Measurements from ENCODE around the gene UPF2.
A peak's percentile ranks its signal among the peaks of the same experiment; 100 is the strongest.
"Not testable (repeated sequence)": the region's sequence is repeated elsewhere in the genome, so short reads cannot be mapped to it uniquely, and the experiment has no call there.

UPF2 gene, protein sequence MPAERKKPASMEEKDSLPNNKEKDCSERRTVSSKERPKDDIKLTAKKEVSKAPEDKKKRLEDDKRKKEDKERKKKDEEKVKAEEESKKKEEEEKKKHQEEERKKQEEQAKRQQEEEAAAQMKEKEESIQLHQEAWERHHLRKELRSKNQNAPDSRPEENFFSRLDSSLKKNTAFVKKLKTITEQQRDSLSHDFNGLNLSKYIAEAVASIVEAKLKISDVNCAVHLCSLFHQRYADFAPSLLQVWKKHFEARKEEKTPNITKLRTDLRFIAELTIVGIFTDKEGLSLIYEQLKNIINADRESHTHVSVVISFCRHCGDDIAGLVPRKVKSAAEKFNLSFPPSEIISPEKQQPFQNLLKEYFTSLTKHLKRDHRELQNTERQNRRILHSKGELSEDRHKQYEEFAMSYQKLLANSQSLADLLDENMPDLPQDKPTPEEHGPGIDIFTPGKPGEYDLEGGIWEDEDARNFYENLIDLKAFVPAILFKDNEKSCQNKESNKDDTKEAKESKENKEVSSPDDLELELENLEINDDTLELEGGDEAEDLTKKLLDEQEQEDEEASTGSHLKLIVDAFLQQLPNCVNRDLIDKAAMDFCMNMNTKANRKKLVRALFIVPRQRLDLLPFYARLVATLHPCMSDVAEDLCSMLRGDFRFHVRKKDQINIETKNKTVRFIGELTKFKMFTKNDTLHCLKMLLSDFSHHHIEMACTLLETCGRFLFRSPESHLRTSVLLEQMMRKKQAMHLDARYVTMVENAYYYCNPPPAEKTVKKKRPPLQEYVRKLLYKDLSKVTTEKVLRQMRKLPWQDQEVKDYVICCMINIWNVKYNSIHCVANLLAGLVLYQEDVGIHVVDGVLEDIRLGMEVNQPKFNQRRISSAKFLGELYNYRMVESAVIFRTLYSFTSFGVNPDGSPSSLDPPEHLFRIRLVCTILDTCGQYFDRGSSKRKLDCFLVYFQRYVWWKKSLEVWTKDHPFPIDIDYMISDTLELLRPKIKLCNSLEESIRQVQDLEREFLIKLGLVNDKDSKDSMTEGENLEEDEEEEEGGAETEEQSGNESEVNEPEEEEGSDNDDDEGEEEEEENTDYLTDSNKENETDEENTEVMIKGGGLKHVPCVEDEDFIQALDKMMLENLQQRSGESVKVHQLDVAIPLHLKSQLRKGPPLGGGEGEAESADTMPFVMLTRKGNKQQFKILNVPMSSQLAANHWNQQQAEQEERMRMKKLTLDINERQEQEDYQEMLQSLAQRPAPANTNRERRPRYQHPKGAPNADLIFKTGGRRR
- total RNA-seq, result 74.5 reads per million, percentile 77 among the genes with 10 or more reads in this experiment

DNA sequence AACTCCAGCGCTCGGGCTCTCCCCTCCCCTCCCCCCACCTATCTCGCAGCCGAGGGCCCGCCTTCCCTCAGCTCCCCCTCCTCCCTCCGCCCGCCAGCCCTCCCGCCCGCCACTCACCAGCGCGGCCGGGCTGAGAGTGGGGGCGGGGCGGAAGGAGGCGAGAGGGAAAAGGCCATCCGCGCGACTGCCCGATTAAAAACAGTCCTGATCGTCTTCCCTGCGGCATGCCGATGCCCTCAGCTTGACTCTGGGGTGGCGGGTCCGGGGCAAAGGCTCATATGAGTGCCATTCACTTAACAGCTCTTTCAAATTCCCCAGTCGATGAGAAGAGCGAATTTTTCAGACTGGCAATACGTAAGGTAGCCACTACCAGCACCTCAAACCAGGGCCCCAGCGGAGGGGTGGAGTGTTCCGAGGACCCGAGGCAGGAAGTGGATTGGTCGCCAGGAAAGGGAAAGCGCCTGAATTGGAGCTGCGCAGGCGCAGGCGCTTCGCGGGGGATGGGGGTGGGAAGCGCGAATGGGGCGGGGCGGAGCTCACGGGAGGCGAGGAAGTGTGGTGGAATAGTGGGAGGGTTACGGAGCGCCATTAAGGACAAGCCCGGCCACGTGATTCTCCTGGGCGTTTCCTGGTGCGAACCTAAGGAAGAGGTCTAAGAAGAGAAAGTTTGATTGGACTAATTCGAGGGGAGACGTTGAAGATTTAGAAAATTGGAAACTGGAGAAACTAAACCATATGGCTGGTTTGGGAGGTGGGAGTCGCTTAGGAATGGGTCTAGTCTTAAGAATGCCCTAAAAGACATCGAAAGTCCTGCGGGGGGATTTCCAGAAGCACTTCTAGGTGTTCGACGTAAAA, at the start of gene UPF2:
Gene UPF2, minus strand, starts transcription at position 13 of the 855 bp plus-strand sequence. CDS start 7,386 bp downstream, outside the sequence.
- peak; percentile 94 for DNase-seq

DNA sequence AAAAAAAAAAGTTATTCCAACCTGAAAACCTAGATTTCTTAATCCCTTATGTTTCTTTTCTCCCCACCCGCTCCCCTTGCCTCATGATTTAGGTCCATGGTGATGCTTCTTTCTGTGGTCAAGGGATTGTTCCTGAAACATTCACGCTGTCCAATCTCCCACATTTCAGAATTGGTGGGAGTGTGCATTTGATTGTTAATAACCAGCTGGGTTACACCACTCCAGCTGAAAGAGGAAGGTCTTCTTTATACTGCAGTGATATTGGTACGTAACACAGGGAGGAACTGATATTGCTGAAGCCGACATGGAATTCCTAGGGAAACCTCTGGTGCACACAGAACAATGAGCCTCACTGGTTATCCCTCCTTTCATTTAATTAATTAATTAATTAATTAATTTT, 48.8 kb upstream of the UPF2 start:
- DNase-seq, result no peak

DNA sequence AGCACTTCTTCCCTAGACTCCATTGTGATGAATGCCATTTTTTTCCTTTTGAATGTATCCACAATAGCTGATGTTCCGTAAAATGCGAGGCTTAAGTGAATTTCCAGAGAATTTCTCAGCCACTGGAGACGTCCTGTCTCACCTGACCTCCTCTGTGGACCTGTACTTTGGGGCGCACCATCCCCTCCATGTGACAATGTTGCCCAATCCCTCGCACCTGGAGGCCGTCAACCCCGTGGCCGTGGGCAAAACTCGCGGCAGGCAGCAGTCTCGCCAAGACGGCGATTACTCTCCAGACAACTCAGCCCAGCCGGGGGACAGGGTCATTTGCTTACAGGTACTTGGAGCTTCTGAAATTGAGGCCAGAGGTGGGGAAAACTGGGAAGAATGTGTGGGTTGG, 46.3 kb upstream of the UPF2 start:
- no peak for DNase-seq

- DNase-seq, result no peak
These were observed 39.4 kb upstream of the UPF2 start for GRCh38 chr10:12081879-12082557.

DNA sequence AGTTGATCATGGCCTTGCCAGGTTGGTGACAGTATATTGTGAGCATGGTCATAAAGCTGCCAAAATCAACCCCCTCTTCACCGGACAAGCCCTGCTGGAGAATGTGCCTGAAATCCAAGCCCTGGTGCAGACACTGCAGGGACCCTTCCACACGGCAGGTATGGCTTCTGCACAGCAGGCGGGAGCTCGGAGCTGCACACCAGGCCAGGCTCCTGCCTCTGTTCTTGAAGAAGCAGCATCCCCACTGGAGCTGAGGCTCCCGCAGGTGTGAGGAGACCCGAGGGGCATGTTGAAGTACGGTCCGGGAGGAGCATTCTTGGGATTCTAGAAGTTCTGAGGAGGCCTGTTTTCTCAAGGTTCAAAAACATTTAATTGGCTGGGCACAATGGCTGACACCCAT, 38.9 kb upstream of the UPF2 start:
- DNase-seq, result no peak

GRCh38 chr10:12077580-12078180, 35.1 kb upstream of the UPF2 start:
- DNase-seq, result no peak

GRCh38 chr10:12073526-12073925, 30.9 kb upstream of the UPF2 start:
- no peak for DNase-seq

- DNase-seq, result not testable (repeated sequence)
These were observed 28.8 kb upstream of the UPF2 start for GRCh38 chr10:12071441-12071840.

DNA sequence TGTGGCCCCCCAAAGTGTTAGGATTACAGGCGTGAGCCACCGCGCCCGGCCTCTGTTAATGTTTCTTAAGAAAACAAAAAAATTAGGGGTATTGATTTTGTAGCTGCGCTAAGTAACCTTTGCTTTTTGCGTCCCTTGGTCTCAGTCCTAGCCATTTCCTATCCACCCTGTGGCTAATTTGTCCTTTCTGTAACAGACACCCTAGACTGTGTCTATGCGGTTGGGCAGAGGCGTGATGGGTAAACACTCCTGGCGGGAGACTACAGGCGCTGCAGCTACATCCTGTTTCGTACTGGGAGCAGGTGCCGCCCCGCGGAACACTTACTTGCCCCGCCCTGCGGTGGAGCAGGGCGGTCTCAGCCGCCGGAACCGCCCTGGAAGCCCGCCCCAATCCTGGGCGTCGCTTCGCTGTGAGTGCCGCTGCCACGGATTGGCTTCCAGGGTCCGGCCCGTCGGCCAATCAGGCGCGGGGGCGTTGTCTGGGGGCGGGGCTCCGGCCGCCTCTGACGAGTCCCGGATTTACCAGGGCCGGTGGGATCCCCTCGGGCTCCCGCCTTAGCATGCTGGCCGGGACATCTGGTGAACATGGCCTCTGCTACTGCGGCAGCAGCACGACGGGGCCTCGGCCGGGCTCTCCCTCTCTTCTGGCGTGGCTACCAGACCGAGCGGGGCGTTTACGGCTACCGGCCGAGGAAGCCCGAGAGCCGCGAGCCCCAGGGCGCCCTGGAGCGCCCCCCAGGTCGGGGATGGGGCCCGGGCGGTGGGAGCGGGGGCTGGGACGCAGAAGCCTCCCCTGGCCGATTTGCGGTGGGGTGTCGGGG, 26.1 kb upstream of the UPF2 start, which contains the start of gene DHTKD1:
Gene DHTKD1, plus strand, starts transcription at position 506 of the 821 bp plus-strand sequence. Its CDS starts 80 bp downstream, at position 586.
- peak; percentile 98 for DNase-seq

DNA sequence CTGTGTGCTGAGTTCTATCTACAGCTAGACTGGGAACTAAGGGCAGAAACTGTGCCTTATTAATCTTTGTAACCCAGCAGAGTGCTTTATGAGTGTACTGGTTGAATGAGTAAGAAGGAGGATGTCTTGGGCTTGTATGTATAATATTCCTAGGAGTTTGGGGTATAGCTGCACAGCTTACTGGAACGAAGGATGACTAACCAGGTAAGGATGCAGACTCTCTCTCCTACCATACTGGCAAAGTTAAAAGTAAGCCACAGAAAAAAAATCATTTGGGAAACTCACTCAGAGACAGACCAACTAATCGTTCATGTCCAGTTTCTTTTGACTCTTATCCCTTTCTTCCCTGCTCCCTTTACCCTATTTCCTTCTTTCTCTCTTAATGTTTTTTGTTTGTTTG, 24.7 kb upstream of the UPF2 start:
- no peak for DNase-seq

GRCh38 chr10:12063483-12063818, 20.8 kb upstream of the UPF2 start:
- DNase-seq, result no peak

DNA sequence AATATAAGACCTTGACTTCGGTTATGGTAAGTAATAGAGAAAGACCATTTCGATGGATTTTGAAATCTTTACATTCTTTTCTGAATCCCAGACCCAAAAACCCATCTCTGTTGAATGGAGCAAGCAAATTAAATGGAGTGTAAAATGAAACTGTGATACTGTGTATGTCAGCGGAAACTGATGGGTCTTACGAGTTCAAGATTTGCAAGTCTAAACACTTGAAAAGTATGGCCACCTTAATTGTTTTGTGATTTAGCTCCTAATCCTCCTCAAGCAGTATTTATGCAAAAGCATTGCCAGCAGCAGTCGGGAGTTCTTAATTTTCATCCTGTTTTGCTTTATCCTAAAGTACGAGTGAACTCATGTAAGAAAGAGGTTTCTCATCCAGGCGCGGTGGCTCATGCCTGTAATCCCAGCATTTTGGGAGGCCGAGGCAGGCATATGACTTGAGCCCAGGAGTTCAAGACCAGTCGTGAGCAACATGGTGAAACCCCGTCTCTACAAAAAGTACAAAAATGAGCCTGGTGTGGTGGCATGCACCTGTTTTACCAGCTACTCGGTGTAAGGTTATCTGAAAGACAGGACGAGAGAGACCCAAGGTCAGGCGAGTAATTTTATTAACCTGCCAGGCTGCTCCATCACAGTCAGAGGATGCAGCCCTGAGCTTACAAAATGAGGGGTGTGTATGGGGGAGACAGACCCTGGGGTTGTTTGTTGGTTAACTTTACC, 20.3 kb upstream of the UPF2 start:
- no peak for DNase-seq

GRCh38 chr10:12061124-12061523, 18.5 kb upstream of the UPF2 start:
- no peak for DNase-seq

DNA sequence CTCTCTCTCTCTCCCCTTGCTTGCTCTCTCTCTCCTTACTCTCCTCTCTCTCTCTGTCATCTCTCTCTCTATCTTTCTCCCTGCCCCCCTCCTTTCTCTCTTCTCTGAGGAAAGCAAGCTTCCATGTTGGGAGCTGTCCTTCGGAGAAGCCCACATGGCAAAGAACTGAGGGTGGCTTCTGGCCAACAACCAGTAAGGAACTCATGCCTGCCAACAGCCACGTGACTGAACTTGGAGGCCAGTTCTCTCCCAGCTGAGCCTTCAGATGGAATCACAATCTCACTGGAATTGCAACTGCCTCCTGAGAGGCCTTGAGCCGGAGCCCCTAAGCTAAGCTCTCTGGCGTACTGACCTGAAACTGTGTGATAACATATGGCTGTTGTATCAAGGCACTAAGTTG, 14.1 kb upstream of the UPF2 start:
- no peak for DNase-seq

GRCh38 chr10:12055732-12056131, 13.1 kb upstream of the UPF2 start:
- no peak for DNase-seq

- no peak for DNase-seq
These were observed 8.6 kb upstream of the UPF2 start for GRCh38 chr10:12051241-12051640.

DNA sequence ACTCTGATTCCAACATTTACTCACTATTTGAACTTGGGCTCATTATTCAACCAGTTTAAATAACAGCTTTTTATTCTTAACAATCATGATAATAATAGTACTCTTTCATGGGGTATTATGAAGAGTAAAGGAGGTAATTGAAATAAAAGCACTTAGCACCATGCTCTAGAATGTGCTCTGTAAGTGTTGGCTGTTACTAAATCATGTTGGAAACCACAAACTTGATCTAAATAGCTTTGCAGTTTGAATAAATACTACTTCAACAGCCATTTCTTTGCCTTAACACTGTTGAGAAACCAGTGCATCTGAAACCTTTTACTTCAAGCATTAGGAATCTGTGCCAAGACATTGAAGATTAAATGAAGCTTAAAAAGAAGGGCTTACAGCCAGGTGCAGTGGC, 7.9 kb upstream of the UPF2 start:
- DNase-seq, result no peak

DNA sequence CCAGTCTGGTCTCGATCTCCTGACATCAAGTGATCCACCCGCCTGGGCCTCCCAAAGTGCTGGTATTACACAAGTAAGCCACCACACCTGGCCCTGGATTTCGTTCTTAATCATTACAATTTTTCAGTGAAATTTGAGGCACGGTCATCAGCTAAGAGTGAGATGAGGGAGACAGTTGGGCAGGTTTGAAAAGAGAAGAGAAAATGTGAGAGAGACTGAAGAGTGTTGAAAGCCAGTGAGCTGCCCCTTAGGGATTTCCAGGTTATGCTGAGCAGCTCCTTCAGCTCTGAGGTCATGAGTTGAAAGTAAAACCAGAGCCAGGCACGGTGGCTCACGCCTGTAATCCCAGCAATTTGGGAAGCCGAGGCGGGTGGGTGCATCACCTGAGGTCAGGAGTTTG, 5.9 kb upstream of the UPF2 start:
- no peak for DNase-seq

DNA sequence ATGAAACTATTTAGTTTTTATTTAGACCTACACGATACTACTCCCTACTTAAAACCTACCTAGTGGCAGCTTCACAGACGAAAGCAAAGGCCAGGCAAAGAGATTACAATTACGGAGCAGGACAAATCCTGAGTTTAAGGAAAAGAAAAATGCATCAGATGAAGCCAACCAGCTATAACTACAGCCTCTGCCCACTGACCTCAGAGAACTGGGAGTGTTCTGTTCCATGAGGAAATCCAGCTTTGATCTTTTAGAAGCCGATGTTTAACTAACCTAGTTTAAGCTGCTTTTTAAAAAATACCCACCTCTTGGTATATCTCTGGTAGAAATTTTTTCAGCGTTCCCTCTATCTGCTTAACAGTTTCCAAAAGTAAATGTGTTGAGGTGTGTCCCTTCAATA, 3.0 kb upstream of the UPF2 start:
- no peak for DNase-seq
